Type B pancreatic cell (in vitro differentiated cells): ENCODE data around the gene STARD6. TPM values are rescaled to one million over a fixed set of nuclear protein-coding genes. Genes with fewer than 3 reads are reported as not detected.

Source experiments
- DNase-seq: peaks from one replicate; pipeline ENCODE4 v3.0.0; 2021; ENCODE audit warnings: mixed read lengths; ENCODE audit not compliant: unreplicated experiment; ENCODE audit errors: extremely low spot score
- H3K27ac Mint-ChIP-seq: 2 replicates; pipeline ENCODE4 v1.8.0; 2021; ENCODE audit warnings: mild to moderate bottlenecking, mixed read lengths
- H3K27me3 Mint-ChIP-seq: 2 replicates; pipeline ENCODE4 v1.8.0; 2021; ENCODE audit warnings: mixed read lengths
- H3K36me3 Mint-ChIP-seq: 2 replicates; pipeline ENCODE4 v1.8.0; 2021; ENCODE audit warnings: mixed read lengths
- H3K4me1 Mint-ChIP-seq: one replicate; pipeline ENCODE4 v1.8.0; 2021; ENCODE audit warnings: mixed read lengths; ENCODE audit not compliant: unreplicated experiment
- H3K4me3 Mint-ChIP-seq: 2 replicates; pipeline ENCODE4 v1.8.0; 2021; ENCODE audit warnings: mild to moderate bottlenecking, mixed read lengths
- H3K9me3 Mint-ChIP-seq: 2 replicates; pipeline ENCODE4 v1.8.0; 2021; ENCODE audit warnings: mixed read lengths
- total RNA-seq: library from RNA; stranded (reverse); gene quantifications from 2 replicates; pipeline ENCODE4 v1.2.1, GENCODE V29; 2021; ENCODE audit warnings: low replicate concordance
- TF ChIP-seq, protein P1 (sequence below): fragments of 200-600 bp; sonication (generic); conservative IDR thresholded peaks from 2 replicates; pipeline ENCODE4 v1.5.0; 2021; ENCODE audit warnings: antibody characterized with exemption, mild to moderate bottlenecking

Gene STARD6
- total RNA-seq, 1 donor from 2014 or later = not detected

DNA sequence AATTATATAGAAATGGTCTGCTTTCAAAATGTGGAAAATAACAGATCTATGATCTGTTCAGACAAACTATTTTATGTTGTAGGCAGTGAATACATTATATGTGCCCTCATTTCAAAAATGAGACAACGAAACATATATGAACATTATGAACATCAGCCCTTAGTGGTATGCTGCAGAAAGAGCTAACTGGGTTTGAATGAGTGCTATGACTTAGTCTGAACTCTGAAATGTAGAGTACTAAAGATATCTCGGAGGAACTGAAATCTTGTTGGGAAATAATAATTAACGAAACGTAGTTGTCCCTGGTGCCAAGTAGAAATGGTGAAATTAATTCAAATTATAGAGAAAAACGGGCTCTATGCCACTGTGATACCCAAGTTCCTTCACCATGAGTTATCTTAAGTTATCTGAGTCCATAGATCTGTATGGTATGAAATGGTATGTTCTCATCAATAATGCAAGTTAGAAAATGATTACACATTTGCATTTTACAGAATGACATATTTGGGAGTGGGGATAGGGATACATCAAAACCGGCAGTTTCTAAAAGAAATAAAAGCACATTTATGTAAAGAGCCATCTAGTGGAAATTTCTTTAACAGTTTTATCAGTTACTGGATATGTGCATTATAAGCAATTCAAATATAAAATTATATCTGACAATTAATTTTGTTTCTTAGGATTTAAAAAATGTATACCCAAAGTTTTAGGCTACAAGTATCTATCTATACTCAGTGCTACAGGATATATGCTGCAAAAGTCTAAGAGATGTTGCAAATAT lies 26.7 kb downstream of the STARD6 start:
- Mint-ChIP-seq H3K9me3 (no peaks in the 10 kb centered on the region), H3K27me3 (no peaks in the 10 kb centered on the region), H3K4me3 (no peak overlapping the region), H3K36me3 (no peaks in the 10 kb centered on the region), H3K4me1 (no peaks in the 10 kb centered on the region), H3K27ac (no peak overlapping the region)
- no peak for DNase-seq
- TF ChIP-seq, protein P1, sequence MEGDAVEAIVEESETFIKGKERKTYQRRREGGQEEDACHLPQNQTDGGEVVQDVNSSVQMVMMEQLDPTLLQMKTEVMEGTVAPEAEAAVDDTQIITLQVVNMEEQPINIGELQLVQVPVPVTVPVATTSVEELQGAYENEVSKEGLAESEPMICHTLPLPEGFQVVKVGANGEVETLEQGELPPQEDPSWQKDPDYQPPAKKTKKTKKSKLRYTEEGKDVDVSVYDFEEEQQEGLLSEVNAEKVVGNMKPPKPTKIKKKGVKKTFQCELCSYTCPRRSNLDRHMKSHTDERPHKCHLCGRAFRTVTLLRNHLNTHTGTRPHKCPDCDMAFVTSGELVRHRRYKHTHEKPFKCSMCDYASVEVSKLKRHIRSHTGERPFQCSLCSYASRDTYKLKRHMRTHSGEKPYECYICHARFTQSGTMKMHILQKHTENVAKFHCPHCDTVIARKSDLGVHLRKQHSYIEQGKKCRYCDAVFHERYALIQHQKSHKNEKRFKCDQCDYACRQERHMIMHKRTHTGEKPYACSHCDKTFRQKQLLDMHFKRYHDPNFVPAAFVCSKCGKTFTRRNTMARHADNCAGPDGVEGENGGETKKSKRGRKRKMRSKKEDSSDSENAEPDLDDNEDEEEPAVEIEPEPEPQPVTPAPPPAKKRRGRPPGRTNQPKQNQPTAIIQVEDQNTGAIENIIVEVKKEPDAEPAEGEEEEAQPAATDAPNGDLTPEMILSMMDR = no peak

DNA sequence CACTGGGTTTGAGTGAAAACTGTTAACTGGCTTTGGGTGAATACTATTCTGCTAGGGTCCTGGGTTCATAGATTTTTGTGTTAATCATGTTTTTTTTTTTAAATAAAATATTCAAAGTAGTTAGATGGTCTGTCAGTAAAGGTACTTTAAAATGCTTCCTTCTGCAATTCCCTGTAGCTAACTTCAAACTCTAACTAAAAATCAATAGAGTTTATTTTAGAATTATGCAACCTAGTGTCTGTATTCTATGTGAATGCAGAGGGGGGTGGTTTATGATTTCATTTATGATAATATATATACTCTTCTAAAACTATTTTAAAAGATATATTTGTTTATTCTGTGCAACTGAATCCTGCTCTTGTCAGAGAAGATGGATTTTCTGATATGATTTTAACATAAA lies 27.9 kb downstream of the STARD6 start:
- DNase-seq = no peak
- TF ChIP-seq, protein P1 = no peak
- Mint-ChIP-seq H3K4me3 (no peak overlapping the region), H3K36me3 (no peaks in the 10 kb centered on the region), H3K4me1 (no peaks in the 10 kb centered on the region), H3K27me3 (no peaks in the 10 kb centered on the region), H3K27ac (no peak overlapping the region), H3K9me3 (no peaks in the 10 kb centered on the region)

DNA sequence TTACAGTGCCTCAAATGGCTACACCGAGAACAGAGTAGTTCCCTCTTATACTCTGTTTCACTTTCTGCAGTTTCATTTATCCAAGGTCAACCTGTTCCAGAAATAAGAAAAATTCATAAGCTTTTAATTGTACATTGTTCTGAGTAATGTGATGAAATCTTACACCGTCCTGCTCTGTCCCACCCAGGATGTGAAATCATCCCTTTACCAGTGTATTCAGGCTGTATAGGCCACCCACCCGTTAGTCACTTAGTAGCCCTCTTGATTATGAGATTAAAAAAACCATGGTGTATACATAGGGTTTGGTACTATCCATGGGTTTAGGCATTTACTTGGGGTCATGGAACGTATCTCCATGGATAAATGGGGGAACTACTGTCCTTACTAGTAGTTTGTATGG lies 29.8 kb downstream of the STARD6 start:
- Mint-ChIP-seq H3K27me3 (no peaks in the 10 kb centered on the region), H3K4me1 (no peaks in the 10 kb centered on the region), H3K9me3 (no peaks in the 10 kb centered on the region), H3K27ac (no peak overlapping the region), H3K4me3 (no peak overlapping the region), H3K36me3 (no peaks in the 10 kb centered on the region)
- TF ChIP-seq, protein P1 = no peak
- no peak for DNase-seq

DNA sequence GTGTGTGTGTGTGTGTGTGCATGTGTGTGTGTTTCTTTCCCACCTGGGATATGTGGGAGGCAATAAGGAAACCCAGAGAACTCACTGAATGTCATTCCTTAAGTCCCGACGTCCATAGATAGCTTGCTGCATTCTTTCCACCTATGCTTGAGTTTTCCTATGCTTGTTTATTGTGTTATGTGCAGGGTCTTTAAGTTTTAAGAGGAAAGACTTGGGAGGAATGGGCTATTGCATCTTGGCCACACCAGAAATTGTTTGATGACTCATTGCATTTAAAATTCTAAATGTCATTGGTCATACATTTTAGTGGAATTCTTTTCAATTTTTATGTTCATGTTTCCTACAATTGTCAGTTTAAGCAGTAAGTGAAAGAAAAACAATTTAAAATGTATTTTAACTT lies 33.7 kb downstream of the STARD6 start:
- Mint-ChIP-seq H3K36me3 (no peaks in the 10 kb centered on the region), H3K4me3 (no peak overlapping the region), H3K4me1 (no peaks in the 10 kb centered on the region), H3K27me3 (no peaks in the 10 kb centered on the region), H3K27ac (no peak overlapping the region), H3K9me3 (no peaks in the 10 kb centered on the region)
- TF ChIP-seq, protein P1 = no peak
- DNase-seq = no peak

DNA sequence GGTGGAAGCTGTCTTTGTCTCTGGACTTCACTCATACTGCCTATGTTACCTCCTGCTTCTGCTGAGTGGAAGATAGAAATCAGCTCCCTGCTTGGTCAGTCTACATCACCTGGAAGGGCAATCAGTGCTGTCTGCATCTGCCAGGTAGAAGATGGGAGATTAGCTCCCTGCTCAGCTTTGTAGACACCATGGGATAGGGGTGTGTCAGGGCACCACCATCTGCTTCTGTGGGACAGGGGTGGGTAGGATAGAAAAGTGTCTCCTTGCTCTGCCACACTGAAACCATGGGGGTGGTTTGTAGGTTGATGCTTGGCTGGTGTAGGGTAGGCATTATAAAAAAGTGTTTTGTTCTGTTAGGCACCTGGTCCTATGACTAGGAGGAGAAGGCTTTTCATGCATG lies 34.1 kb downstream of the STARD6 start:
- H3K27ac Mint-ChIP-seq = no peak overlapping the region
- H3K4me3 Mint-ChIP-seq = no peak overlapping the region
- TF ChIP-seq, protein P1 = no peak
- no peaks in the 10 kb centered on the region for H3K27me3 Mint-ChIP-seq
- DNase-seq = no peak
- no peaks in the 10 kb centered on the region for H3K36me3 Mint-ChIP-seq
- H3K9me3 Mint-ChIP-seq = no peaks in the 10 kb centered on the region
- no peaks in the 10 kb centered on the region for H3K4me1 Mint-ChIP-seq
